ENCODE results near the gene PLXNA2. TPM values are rescaled to one million over a fixed set of nuclear protein-coding genes. Genes with fewer than 3 reads are reported as not detected.

PLXNA2 gene
- total and polyA plus RNA-seq, 2 donors (not counting 3 experiments of a cell fraction or from before 2014, with no cell fraction given) = 42.6 to 229 TPM

GRCh38 chr1:208258277-208258676 is 14.1 kb upstream of the PLXNA2 start:
- no peak overlapping the region for H3K4me2 ChIP-seq (ENCODE audit: insufficient read depth, low read length)
- intact Hi-C loops (cut with micrococcal nuclease) (no loop called here), dilution Hi-C loops (cut with MboI; ENCODE audit: extremely low pct_ligation_motif_present, low sequenced_read_pairs) (no loop called here)
- H3K4me3 ChIP-seq (replicated peaks in 1 of 3; ENCODE audit: insufficient read depth in 1 of 3, low read depth in 1 of 3, low read length in 3 of 3) = no peak overlapping the region
- no peaks in the 10 kb centered on the region for H3K79me2 ChIP-seq (ENCODE audit: control insufficient read depth, insufficient read depth, low read length)
- no peaks in the 10 kb centered on the region for H3K36me3 ChIP-seq (ENCODE audit: control insufficient read depth in 2 of 2, extremely low read depth in 1 of 2, insufficient read depth in 2 of 2, low read length in 2 of 2)
- FAIRE-seq = no peak
- H3K9ac ChIP-seq (replicated peaks; ENCODE audit: extremely low read depth, insufficient read depth, low read length) = no peak overlapping the region
- CTCF ChIA-PET = no interaction called here
- no peaks in the 10 kb centered on the region for H4K20me1 ChIP-seq (replicated peaks; ENCODE audit: control insufficient read depth, extremely low read depth, insufficient read depth, low read length)
- POLR2A ChIA-PET = no interaction called here
- no peak overlapping the region for H2AFZ ChIP-seq (ENCODE audit: low read depth, low read length)
- H3K27me3 ChIP-seq (ENCODE audit: control insufficient read depth in 2 of 2, insufficient read depth in 2 of 2, low read length in 2 of 2) = peaks cover 33 to 64% of the 10 kb centered on the region in 2 experiments
- no peak overlapping the region for H3K27ac ChIP-seq (ENCODE audit: insufficient read depth, low read depth, low read length)
- no peaks in the 10 kb centered on the region for H3K9me3 ChIP-seq (replicated peaks; ENCODE audit: control insufficient read depth, insufficient read depth, low read length)
- H3K4me1 ChIP-seq (ENCODE audit: control insufficient read depth, extremely low read depth, insufficient read depth, low read length) = no peaks in the 10 kb centered on the region
- DNase-seq (ENCODE audit: low read depth, low spot score) = no peak
- no TSS peak for BruUV-seq (replicated peaks)
- H3K9me1 ChIP-seq (replicated peaks; ENCODE audit: control insufficient read depth, extremely low read depth, insufficient read depth, low read length) = peaks cover 2% of the 10 kb centered on the region
- TF ChIP-seq MAX (IDR thresholded peaks at IDR 0.05; ENCODE audit: insufficient read depth, insufficient read length) (no peak), CTCF (IDR thresholded peaks at IDR 0.05; ENCODE audit: extremely low read depth in 1 of 2, insufficient read depth in 1 of 2, low read depth in 1 of 2, low read length in 2 of 2) (no peak), EZH2 (IDR thresholded peaks at IDR 0.05; ENCODE audit: borderline replicate concordance, low read depth, low read length, severe bottlenecking) (no peak), POLR2A (IDR thresholded peaks at IDR 0.05; ENCODE audit: low read depth, low read length) (no peak), MYC (IDR thresholded peaks at IDR 0.05; ENCODE audit: low read depth, low read length) (no peak), POLR2AphosphoS5 (IDR thresholded peaks at IDR 0.05; ENCODE audit: insufficient read depth, low read depth, low read length) (no peak), FOS (IDR thresholded peaks at IDR 0.05; ENCODE audit: borderline replicate concordance, insufficient read depth, low read length) (no peak), GATA2 (IDR thresholded peaks at IDR 0.05; ENCODE audit: insufficient read depth, insufficient read length, low read depth, low read length) (no peak), JUN (IDR thresholded peaks at IDR 0.05; ENCODE audit: borderline replicate concordance, insufficient read depth, insufficient read length, low read depth) (no peak)
